GM18861 (cell line): Measurements from ENCODE around the gene SLC22A7.

Source experiments
- ATAC-seq: cut with Tn5 transposase; IDR thresholded peaks from one replicate; pipeline ENCODE4 v1.9.1; 2021; ENCODE audit not compliant: unreplicated experiment

Gene SLC22A7

GRCh38 chr6:43264599-43265145, 33.4 kb upstream of the SLC22A7 start:
- ATAC-seq, result no peak

GRCh38 chr6:43265564-43265963, 32.5 kb upstream of the SLC22A7 start:
- ATAC-seq, result no peak

GRCh38 chr6:43267619-43268354, 30.3 kb upstream of the SLC22A7 start:
- ATAC-seq, result no peak

- ATAC-seq, result no peak
Observed at GRCh38 chr6:43268355-43268700, 29.7 kb upstream of the SLC22A7 start.

GRCh38 chr6:43268782-43269272, 29.2 kb upstream of the SLC22A7 start:
- no peak for ATAC-seq

GRCh38 chr6:43269273-43270007, 28.6 kb upstream of the SLC22A7 start:
- ATAC-seq, result no peak

- ATAC-seq, result no peak
Observed at GRCh38 chr6:43271103-43271815, 26.8 kb upstream of the SLC22A7 start.

GRCh38 chr6:43271944-43272343, 26.1 kb upstream of the SLC22A7 start:
- ATAC-seq, result no peak

GRCh38 chr6:43273707-43274106, 24.4 kb upstream of the SLC22A7 start:
- ATAC-seq, result no peak

GRCh38 chr6:43274127-43274915, 23.7 kb upstream of the SLC22A7 start:
- no peak for ATAC-seq

- no peak for ATAC-seq
Observed at GRCh38 chr6:43274916-43275597, 23.0 kb upstream of the SLC22A7 start.

GRCh38 chr6:43275801-43276576, 22.1 kb upstream of the SLC22A7 start:
- ATAC-seq, result no peak

- no peak for ATAC-seq
Observed at GRCh38 chr6:43276577-43277305, 21.3 kb upstream of the SLC22A7 start.

GRCh38 chr6:43277306-43277642, 20.8 kb upstream of the SLC22A7 start:
- ATAC-seq, result no peak

GRCh38 chr6:43277643-43278523, 20.2 kb upstream of the SLC22A7 start:
- no peak for ATAC-seq

- ATAC-seq, result no peak
Observed at GRCh38 chr6:43278524-43279078, 19.5 kb upstream of the SLC22A7 start.

- ATAC-seq, result no peak
Observed at GRCh38 chr6:43280234-43280633, 17.8 kb upstream of the SLC22A7 start.

- ATAC-seq, result no peak
Observed at GRCh38 chr6:43282060-43282459, 16.0 kb upstream of the SLC22A7 start.
